H1 (cell line): ENCODE data around the gene CCT3. TPM values are rescaled to one million over a fixed set of nuclear protein-coding genes. Genes with fewer than 3 reads are reported as not detected.

Source experiments
- CTCF ChIA-PET: fragments of 300-600 bp; sonication (Branson Sonifier 250); formaldehyde crosslinking; loops from one replicate; lab custom pipeline; 2021; ENCODE audit not compliant: partially characterized antibody; lab: Charles Lee
- POLR2A ChIA-PET: fragments of 300-600 bp; sonication (Branson Sonifier 250); formaldehyde crosslinking; loops from one replicate; lab custom pipeline; 2021; ENCODE audit warnings: inconsistent platforms; ENCODE audit not compliant: partially characterized antibody; lab: Charles Lee
- DNase-seq, 2 experiments: peaks; one replicate each; pipeline versions ENCODE4 v3.0.0 to v3.0.0-alpha.2; 2010 to 2022; ENCODE audit warnings: low spot score in 2 of 2, low read depth in 1 of 2, mixed read lengths in 1 of 2
- FAIRE-seq: peaks from 2 replicates; lab custom pipeline; 2011; peaks lifted over from hg19 to GRCh38; lab: Jason Lieb, UNC
- H2AFZ ChIP-seq: 2 replicates; pipeline ENCODE4 v1.8.1; 2012; ENCODE audit warnings: low read length, inconsistent platforms
- H2AK5ac ChIP-seq: 2 replicates; pipeline ENCODE4 v1.6.1; 2013; ENCODE audit warnings: low read depth, low read length
- H2BK120ac ChIP-seq: replicated peaks from 2 replicates; pipeline ENCODE3; 2013; ENCODE audit warnings: low read depth, low read length, inconsistent platforms
- H2BK12ac ChIP-seq: 2 replicates; pipeline ENCODE4 v1.6.1; 2013; ENCODE audit warnings: low read depth, low read length
- H2BK15ac ChIP-seq: 2 replicates; pipeline ENCODE4 v1.6.1; 2013; ENCODE audit warnings: low read length
- H2BK20ac ChIP-seq: 2 replicates; pipeline ENCODE4 v1.6.1; 2013; ENCODE audit warnings: low read length
- H2BK5ac ChIP-seq: 2 replicates; pipeline ENCODE4 v1.6.1; 2013; ENCODE audit warnings: low read depth, low read length
- H3K14ac ChIP-seq: 2 replicates; pipeline ENCODE4 v1.6.1; 2013; ENCODE audit warnings: inconsistent platforms; ENCODE audit not compliant: insufficient read length
- H3K18ac ChIP-seq: 2 replicates; pipeline ENCODE4 v1.6.1; 2013; ENCODE audit warnings: low read length; ENCODE audit errors: extremely low read depth
- H3K23ac ChIP-seq: 2 replicates; pipeline ENCODE4 v1.6.1; 2013; ENCODE audit warnings: inconsistent platforms; ENCODE audit not compliant: insufficient read length
- H3K23me2 ChIP-seq: 2 replicates; pipeline ENCODE4 v1.6.1; 2013; ENCODE audit warnings: low read depth, low read length
- H3K27ac ChIP-seq: 2 replicates; pipeline ENCODE4 v1.6.1; 2011; ENCODE audit warnings: low read depth, low read length, inconsistent platforms
- H3K27me3 ChIP-seq, 4 experiments: replicated peaks in 1 of 4; 1 replicate in 1 of 4; 2 replicates in 3 of 4; pipeline versions ENCODE4 v1.6.1 to v1.8.1; 2011 to 2013; ENCODE audit warnings: low read length in 3 of 4, mild to moderate bottlenecking in 3 of 4, inconsistent platforms in 2 of 4, mixed read lengths in 2 of 4, moderate library complexity in 1 of 4; ENCODE audit not compliant: control insufficient read depth in 3 of 4, insufficient read depth in 3 of 4; ENCODE audit errors: extremely low read depth in 1 of 4
- H3K36me3 ChIP-seq, 4 experiments: 2 replicates each; pipeline versions ENCODE4 v1.6.1 to v1.8.1; 2011 to 2013; ENCODE audit warnings: mild to moderate bottlenecking in 4 of 4, low read length in 3 of 4, moderate library complexity in 2 of 4, control low read depth in 1 of 4, inconsistent platforms in 1 of 4; ENCODE audit not compliant: insufficient read depth in 4 of 4, control insufficient read depth in 2 of 4
- H3K4ac ChIP-seq: replicated peaks from 2 replicates; pipeline ENCODE3; 2013; ENCODE audit warnings: low read length, low read depth, mixed read lengths, inconsistent platforms; ENCODE audit not compliant: insufficient read length
- H3K4me1 ChIP-seq, 4 experiments: replicated peaks in 1 of 4; 1 replicate in 1 of 4; 2 replicates in 3 of 4; pipeline versions ENCODE4 v1.6.1 to v1.8.1; 2011 to 2013; ENCODE audit warnings: low read length in 3 of 4, inconsistent platforms in 2 of 4, mixed read lengths in 1 of 4; ENCODE audit not compliant: insufficient read depth in 4 of 4, control insufficient read depth in 3 of 4
- H3K4me2 ChIP-seq, 2 experiments: 2 replicates each; pipeline versions ENCODE4 v1.6.1 to v1.8.1; 2011 to 2013; ENCODE audit warnings: low read depth in 2 of 2, low read length in 2 of 2, control low read depth in 1 of 2, inconsistent platforms in 1 of 2, mild to moderate bottlenecking in 1 of 2; ENCODE audit not compliant: insufficient read depth in 1 of 2
- H3K4me3 ChIP-seq, 4 experiments: fragments of 200-600, 300-600 bp in 1 of 4; sonication (generic), shearing (Covaris generic), sonication (Bioruptor Twin) in 1 of 4; 2 replicates each; pipeline versions ENCODE4 v1.5.1 to v1.8.1; 2011 to 2016; ENCODE audit warnings: low read length in 4 of 4, low read depth in 3 of 4, control low read depth in 2 of 4, inconsistent platforms in 2 of 4, mild to moderate bottlenecking in 2 of 4, mixed read lengths in 1 of 4, moderate library complexity in 1 of 4; ENCODE audit not compliant: insufficient read depth in 2 of 4; ENCODE audit errors: extremely low read depth in 1 of 4
- H3K56ac ChIP-seq: replicated peaks from 2 replicates; pipeline ENCODE3; 2013; ENCODE audit warnings: low read depth, mild to moderate bottlenecking, mixed read lengths, low read length, inconsistent platforms; ENCODE audit not compliant: insufficient read length
- H3K79me1 ChIP-seq: 2 replicates; pipeline ENCODE4 v1.6.1; 2013; ENCODE audit warnings: low read depth, low read length, control low read depth
- H3K79me2 ChIP-seq, 2 experiments: 2 replicates each; pipeline versions ENCODE4 v1.6.1 to v1.8.1; 2012 to 2013; ENCODE audit warnings: low read length in 2 of 2, mild to moderate bottlenecking in 2 of 2, inconsistent platforms in 1 of 2; ENCODE audit not compliant: insufficient read depth in 2 of 2, control insufficient read depth in 1 of 2
- H3K9ac ChIP-seq, 4 experiments: replicated peaks in 1 of 4; 1 replicate in 1 of 4; 2 replicates in 3 of 4; pipeline versions ENCODE4 v1.6.1 to v1.8.1; 2011 to 2013; ENCODE audit warnings: low read depth in 3 of 4, low read length in 3 of 4, control low read depth in 2 of 4, mild to moderate bottlenecking in 2 of 4, moderate library complexity in 2 of 4, inconsistent platforms in 1 of 4; ENCODE audit errors: extremely low read depth in 1 of 4
- H3K9me3 ChIP-seq, 2 experiments: 2 replicates each; pipeline versions ENCODE4 v1.6.1 to v1.8.1; 2012 to 2013; ENCODE audit warnings: mild to moderate bottlenecking in 2 of 2, moderate library complexity in 2 of 2, control low read depth in 1 of 2, inconsistent platforms in 1 of 2, low read depth in 1 of 2, low read length in 1 of 2, mixed read lengths in 1 of 2; ENCODE audit not compliant: insufficient read depth in 2 of 2
- H4K20me1 ChIP-seq, 2 experiments: replicated peaks in 1 of 2; 2 replicates each; pipeline versions ENCODE3 to v1.8.1; 2011 to 2013; ENCODE audit warnings: inconsistent platforms in 2 of 2, low read length in 2 of 2, mild to moderate bottlenecking in 1 of 2; ENCODE audit not compliant: insufficient read depth in 2 of 2, control insufficient read depth in 1 of 2
- H4K5ac ChIP-seq: 2 replicates; pipeline ENCODE4 v1.6.1; 2013; ENCODE audit warnings: low read length, low read depth, mixed read lengths, inconsistent platforms; ENCODE audit not compliant: insufficient read length
- H4K8ac ChIP-seq: 2 replicates; pipeline ENCODE4 v1.8.0; 2013; ENCODE audit warnings: mild to moderate bottlenecking, moderate library complexity, low read length, inconsistent platforms; ENCODE audit not compliant: insufficient read depth; ENCODE audit errors: extremely low read depth
- H4K91ac ChIP-seq: replicated peaks from 2 replicates; pipeline ENCODE3; 2013; ENCODE audit warnings: low read length, mixed read lengths, inconsistent platforms; ENCODE audit not compliant: insufficient read length
- RBBP5 ChIP-seq: IDR thresholded peaks from 2 replicates; pipeline ENCODE4 v1.7.1; 2012; ENCODE audit warnings: low read depth, mild to moderate bottlenecking, inconsistent platforms, low read length, moderate library complexity, borderline replicate concordance
- WGBS, 2 experiments: shearing (Covaris generic) in 1 of 2; methylation state at CpG; one replicate each; pipeline versions ENCODE4 v1.1.6 to v1.1.7; 2013 to 2015; ENCODE audit warnings: low lambda C conversion rate in 2 of 2, mixed read lengths in 2 of 2, inconsistent platforms in 1 of 2, low coverage in 1 of 2, missing lambda C conversion rate in 1 of 2; ENCODE audit not compliant: insufficient replicate concordance in 2 of 2, insufficient coverage in 1 of 2, insufficient read length in 1 of 2; ENCODE audit errors: extremely low coverage in 1 of 2, missing lambda C conversion rate in 1 of 2; 5-methylcytosine and 5-hydroxymethylcytosine counted together
- polyA plus RNA-seq, 7 experiments: library from polyadenylated mRNA; depleted of rRNA in 3 of 7; stranded (reverse) in 5 of 7; unstranded in 2 of 7; fragments of >200 nt in 5 of 7; fragments of 200-250 nt in 2 of 7; gene quantifications; 1 replicate in 5 of 7; 2 replicates in 1 of 7; 4 replicates in 1 of 7; pipeline versions ENCODE4 v1.2.1 to v1.2.3, GENCODE V29; 2011 to 2013; ENCODE audit warnings: missing spikeins in 2 of 7, mixed read lengths in 2 of 7
- total RNA-seq: library from RNA; stranded (reverse); fragmentation: NEBNext Ultra II Directional; extraction: Animal tissue kit (Norgen Biotek cat#: 25700); gene quantifications from 2 replicates; pipeline ENCODE4 v1.2.1, GENCODE V29; 2021
- TF ChIP-seq, protein P1 (sequence below): IDR thresholded peaks from 2 replicates; pipeline ENCODE4 v1.6.1; 2012; ENCODE audit warnings: low read length, inconsistent platforms

Gene CCT3
- total and polyA plus RNA-seq, 2 of the 8 experiments (the other 6 are each of a cell fraction or from before 2014, with no cell fraction given): 431 to 480 TPM

DNA sequence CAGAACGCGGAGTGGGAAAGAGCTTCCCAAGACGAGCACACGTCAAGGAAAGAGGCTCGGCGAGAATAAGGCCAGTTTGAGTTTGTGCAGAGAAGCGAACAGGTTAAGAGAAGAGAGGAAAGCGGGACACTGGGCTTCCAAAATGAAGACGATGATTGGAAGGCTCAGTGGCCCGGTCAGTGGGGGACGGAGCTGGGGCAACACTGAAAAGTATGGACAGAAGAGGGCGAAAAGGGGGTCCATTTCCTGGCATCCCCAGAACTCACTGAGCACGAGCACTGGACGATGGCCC is 258 bp downstream of the CCT3 start:
- no peak overlapping the region for H2BK20ac ChIP-seq
- peak overlapping the region; percentile 27 for H2BK120ac ChIP-seq
- ChIA-PET POLR2A (interaction anchor here (0.6 to 4.1 kb wide), 10 partner anchors 9 to 255 kb away, joined by 3 to 26 read pairs (median 4); partner anchors contain the start of genes PMF1, SMG5 and TMEM79), CTCF (interaction anchor here (0.7 to 3.0 kb wide), 6 partner anchors 18 to 128 kb away, joined by 3 to 24 read pairs (median 4); no protein-coding TSS in a partner anchor)
- peak overlapping the region; percentile 93 for H4K5ac ChIP-seq
- no peak overlapping the region for H2AK5ac ChIP-seq
- peaks cover 7 to 9% of the 10 kb centered on the region in 2 experiments for H4K20me1 ChIP-seq
- no peak overlapping the region for H2BK12ac ChIP-seq
- 0 out of 2 replicates have a peak, but pooled peaks cover 2% of the 10 kb centered on the region for H3K79me1 ChIP-seq
- peak overlapping the region; percentile 81 for H3K27ac ChIP-seq
- TF ChIP-seq RBBP5: peak; percentile 70; the same call in 1 of the 2 replicates
- TF ChIP-seq, protein P1, sequence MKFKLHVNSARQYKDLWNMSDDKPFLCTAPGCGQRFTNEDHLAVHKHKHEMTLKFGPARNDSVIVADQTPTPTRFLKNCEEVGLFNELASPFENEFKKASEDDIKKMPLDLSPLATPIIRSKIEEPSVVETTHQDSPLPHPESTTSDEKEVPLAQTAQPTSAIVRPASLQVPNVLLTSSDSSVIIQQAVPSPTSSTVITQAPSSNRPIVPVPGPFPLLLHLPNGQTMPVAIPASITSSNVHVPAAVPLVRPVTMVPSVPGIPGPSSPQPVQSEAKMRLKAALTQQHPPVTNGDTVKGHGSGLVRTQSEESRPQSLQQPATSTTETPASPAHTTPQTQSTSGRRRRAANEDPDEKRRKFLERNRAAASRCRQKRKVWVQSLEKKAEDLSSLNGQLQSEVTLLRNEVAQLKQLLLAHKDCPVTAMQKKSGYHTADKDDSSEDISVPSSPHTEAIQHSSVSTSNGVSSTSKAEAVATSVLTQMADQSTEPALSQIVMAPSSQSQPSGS: no peak
- peak overlapping the region; percentile 58; the same call in 1 of the 2 replicates for H4K8ac ChIP-seq
- no peaks in the 10 kb centered on the region for H3K27me3 ChIP-seq
- peak overlapping the region; percentile 84 for H3K14ac ChIP-seq
- 0 out of 7 replicates have a peak, but pooled peaks cover 0 to 2% (median 0%) of the 10 kb centered on the region in 4 experiments for H3K4me1 ChIP-seq
- H3K4me2 ChIP-seq: peak overlapping the region; percentile 68 to 72
- peaks cover 7% of the 10 kb centered on the region for H3K23me2 ChIP-seq
- peak overlapping the region; percentile 45 to 97 (median 80) for H3K9ac ChIP-seq
- FAIRE-seq (no peak), DNase-seq (no peak)
- no peak overlapping the region; the same call in 1 of the 2 replicates for H2BK15ac ChIP-seq
- peaks cover 21 to 43% of the 10 kb centered on the region in 2 experiments for H3K79me2 ChIP-seq
- peak overlapping the region; percentile 77 for H2BK5ac ChIP-seq
- peak overlapping the region; percentile 89 for H4K91ac ChIP-seq
- no peak overlapping the region for H3K23ac ChIP-seq
- H3K9me3 ChIP-seq: no peaks in the 10 kb centered on the region
- H3K36me3 ChIP-seq: peaks cover 6 to 30% (median 21%) of the 10 kb centered on the region in 4 experiments
- WGBS, 2 experiments: 2% methylated on average over 14 of the region's 14 CpGs; no CpG with 5 or more reads in 1 of the 2 experiments
- peak overlapping the region; percentile 97 for H3K18ac ChIP-seq
- H3K4ac ChIP-seq: peak overlapping the region; percentile 85
- H2AFZ ChIP-seq: 0 out of 2 replicates have a peak overlapping the region, but pooled peaks have one; percentile 28
- peak overlapping the region; percentile 91 for H3K56ac ChIP-seq
- H3K4me3 ChIP-seq: peak overlapping the region; percentile 83 to 100 (median 94)
